Measurements from ENCODE around the gene HAAO.

The HAAO gene

GRCh38 chr2:42800981-42801380 is 8.6 kb upstream of the HAAO start:
- Histone ChIP-seq H3K9me2 (replicated peaks; ENCODE audit: low read depth, low read length) (no peaks in the 10 kb centered on the region), H3K4me1 (ENCODE audit: insufficient read depth, low read length, poor library complexity, severe bottlenecking) (no peaks in the 10 kb centered on the region), H3K79me2 (ENCODE audit: insufficient read depth, low read length) (no peaks in the 10 kb centered on the region), H3F3A (ENCODE audit: low read depth) (no peaks in the 10 kb centered on the region), H3K27me3 (ENCODE audit: insufficient read depth, low read length, poor library complexity, severe bottlenecking) (no peaks in the 10 kb centered on the region), H3K9ac (ENCODE audit: low read depth, low read length, poor library complexity, severe bottlenecking) (no peak overlapping the region), H3K9me3 (ENCODE audit: insufficient read depth, low read depth, low read length) (no peaks in the 10 kb centered on the region), H3K4me3 (ENCODE audit: low read length, poor library complexity, severe bottlenecking) (no peak overlapping the region), H4K20me1 (ENCODE audit: insufficient read depth, low read length, poor library complexity, severe bottlenecking) (no peaks in the 10 kb centered on the region), H3K36me3 (ENCODE audit: insufficient read depth, low read length) (no peaks in the 10 kb centered on the region), H2AFZ (ENCODE audit: low read length) (no peak overlapping the region), H3K4me2 (ENCODE audit: low read depth, low read length, poor library complexity, severe bottlenecking) (no peak overlapping the region)
- TF ChIP-seq EZH2phosphoT487 (IDR thresholded peaks at IDR 0.05; ENCODE audit: borderline replicate concordance), result no peak
- TF ChIP-seq CTCF (conservative IDR thresholded peaks at IDR 0.05; ENCODE audit: low read length), result no peak

GRCh38 chr2:42800461-42800962 is 8.1 kb upstream of the HAAO start:
- no peaks in the 10 kb centered on the region for H3K4me1 ChIP-seq (ENCODE audit: insufficient read depth, low read length, poor library complexity, severe bottlenecking)
- no peak overlapping the region for H3K9ac ChIP-seq (ENCODE audit: low read depth, low read length, poor library complexity, severe bottlenecking)
- H2AFZ ChIP-seq (ENCODE audit: low read length), result no peak overlapping the region
- H3K9me2 ChIP-seq (replicated peaks; ENCODE audit: low read depth, low read length), result no peaks in the 10 kb centered on the region
- TF ChIP-seq EZH2phosphoT487 (IDR thresholded peaks at IDR 0.05; ENCODE audit: borderline replicate concordance) (no peak), CTCF (conservative IDR thresholded peaks at IDR 0.05; ENCODE audit: low read length) (no peak)
- H3K9me3 ChIP-seq (ENCODE audit: insufficient read depth, low read depth, low read length), result no peaks in the 10 kb centered on the region
- H3K79me2 ChIP-seq (ENCODE audit: insufficient read depth, low read length), result no peaks in the 10 kb centered on the region
- H4K20me1 ChIP-seq (ENCODE audit: insufficient read depth, low read length, poor library complexity, severe bottlenecking), result no peaks in the 10 kb centered on the region
- H3K4me2 ChIP-seq (ENCODE audit: low read depth, low read length, poor library complexity, severe bottlenecking), result no peak overlapping the region
- H3K4me3 ChIP-seq (ENCODE audit: low read length, poor library complexity, severe bottlenecking), result no peak overlapping the region
- H3K36me3 ChIP-seq (ENCODE audit: insufficient read depth, low read length), result no peaks in the 10 kb centered on the region
- H3F3A ChIP-seq (ENCODE audit: low read depth), result no peaks in the 10 kb centered on the region
- H3K27me3 ChIP-seq (ENCODE audit: insufficient read depth, low read length, poor library complexity, severe bottlenecking), result no peaks in the 10 kb centered on the region

GRCh38 chr2:42799881-42800280 is 7.5 kb upstream of the HAAO start:
- no peaks in the 10 kb centered on the region for H3K27me3 ChIP-seq (ENCODE audit: insufficient read depth, low read length, poor library complexity, severe bottlenecking)
- H3K9me3 ChIP-seq (ENCODE audit: insufficient read depth, low read depth, low read length), result no peaks in the 10 kb centered on the region
- H3K9me2 ChIP-seq (replicated peaks; ENCODE audit: low read depth, low read length), result no peaks in the 10 kb centered on the region
- H3K9ac ChIP-seq (ENCODE audit: low read depth, low read length, poor library complexity, severe bottlenecking), result no peak overlapping the region
- H3K79me2 ChIP-seq (ENCODE audit: insufficient read depth, low read length), result no peaks in the 10 kb centered on the region
- no peaks in the 10 kb centered on the region for H3F3A ChIP-seq (ENCODE audit: low read depth)
- H3K4me3 ChIP-seq (ENCODE audit: low read length, poor library complexity, severe bottlenecking), result no peak overlapping the region
- TF ChIP-seq EZH2phosphoT487 (IDR thresholded peaks at IDR 0.05; ENCODE audit: borderline replicate concordance) (no peak), CTCF (conservative IDR thresholded peaks at IDR 0.05; ENCODE audit: low read length) (no peak)
- no peak overlapping the region for H3K4me2 ChIP-seq (ENCODE audit: low read depth, low read length, poor library complexity, severe bottlenecking)
- no peaks in the 10 kb centered on the region for H3K36me3 ChIP-seq (ENCODE audit: insufficient read depth, low read length)
- no peaks in the 10 kb centered on the region for H4K20me1 ChIP-seq (ENCODE audit: insufficient read depth, low read length, poor library complexity, severe bottlenecking)
- no peaks in the 10 kb centered on the region for H3K4me1 ChIP-seq (ENCODE audit: insufficient read depth, low read length, poor library complexity, severe bottlenecking)
- H2AFZ ChIP-seq (ENCODE audit: low read length), result no peak overlapping the region
